ENCODE data around the gene RUNX2. TPM values are rescaled to one million over a fixed set of nuclear protein-coding genes. Genes with fewer than 3 reads are reported as not detected.

RUNX2 gene
- total and polyA plus RNA-seq, 8 donors, result 0.80 to 18.7 (median 2.7) TPM; not detected in 1

DNA sequence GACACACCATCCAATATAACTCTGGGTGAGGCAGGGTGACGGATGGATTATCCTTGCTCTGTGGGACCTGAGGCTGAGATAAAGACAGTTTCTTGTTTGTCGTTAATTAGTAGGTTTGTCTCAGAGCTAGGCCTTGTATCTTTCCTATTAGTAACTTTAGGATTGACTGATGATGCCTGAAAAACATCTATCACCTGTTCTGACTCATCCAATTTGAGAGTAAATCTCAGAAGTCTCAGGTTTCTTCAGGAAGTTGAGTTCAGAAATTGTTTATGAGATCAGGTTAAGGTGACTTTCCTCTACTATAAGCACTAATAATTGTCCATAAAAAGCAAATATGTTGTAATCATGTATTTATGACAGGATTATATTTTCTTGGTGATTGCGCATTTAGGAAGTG, 179.1 kb downstream of the RUNX2 start:
- no peaks in the 10 kb centered on the region for H3K27me3 ChIP-seq
- H3K9me3 ChIP-seq, result no peaks in the 10 kb centered on the region
- 85 to 96% (median 93%) methylated on average over 3 of the region's 3 CpGs for WGBS, 5 donors
- peaks cover 0 to 1% (median under 1%) of the 10 kb centered on the region in 4 donors for H3K36me3 ChIP-seq
- TF ChIP-seq, protein P1, sequence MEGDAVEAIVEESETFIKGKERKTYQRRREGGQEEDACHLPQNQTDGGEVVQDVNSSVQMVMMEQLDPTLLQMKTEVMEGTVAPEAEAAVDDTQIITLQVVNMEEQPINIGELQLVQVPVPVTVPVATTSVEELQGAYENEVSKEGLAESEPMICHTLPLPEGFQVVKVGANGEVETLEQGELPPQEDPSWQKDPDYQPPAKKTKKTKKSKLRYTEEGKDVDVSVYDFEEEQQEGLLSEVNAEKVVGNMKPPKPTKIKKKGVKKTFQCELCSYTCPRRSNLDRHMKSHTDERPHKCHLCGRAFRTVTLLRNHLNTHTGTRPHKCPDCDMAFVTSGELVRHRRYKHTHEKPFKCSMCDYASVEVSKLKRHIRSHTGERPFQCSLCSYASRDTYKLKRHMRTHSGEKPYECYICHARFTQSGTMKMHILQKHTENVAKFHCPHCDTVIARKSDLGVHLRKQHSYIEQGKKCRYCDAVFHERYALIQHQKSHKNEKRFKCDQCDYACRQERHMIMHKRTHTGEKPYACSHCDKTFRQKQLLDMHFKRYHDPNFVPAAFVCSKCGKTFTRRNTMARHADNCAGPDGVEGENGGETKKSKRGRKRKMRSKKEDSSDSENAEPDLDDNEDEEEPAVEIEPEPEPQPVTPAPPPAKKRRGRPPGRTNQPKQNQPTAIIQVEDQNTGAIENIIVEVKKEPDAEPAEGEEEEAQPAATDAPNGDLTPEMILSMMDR (IDR thresholded peaks at IDR 0.05), result no peak
- no peak overlapping the region for H3K27ac ChIP-seq
- DNase-seq, result no peak
- intact Hi-C loops (cut with DNase I; ENCODE audit: low total_unique reads), result no loop called here
- H3K4me3 ChIP-seq, result no peak overlapping the region
- peaks cover 8 to 18% (median 10%) of the 10 kb centered on the region in 4 donors for H3K4me1 ChIP-seq

DNA sequence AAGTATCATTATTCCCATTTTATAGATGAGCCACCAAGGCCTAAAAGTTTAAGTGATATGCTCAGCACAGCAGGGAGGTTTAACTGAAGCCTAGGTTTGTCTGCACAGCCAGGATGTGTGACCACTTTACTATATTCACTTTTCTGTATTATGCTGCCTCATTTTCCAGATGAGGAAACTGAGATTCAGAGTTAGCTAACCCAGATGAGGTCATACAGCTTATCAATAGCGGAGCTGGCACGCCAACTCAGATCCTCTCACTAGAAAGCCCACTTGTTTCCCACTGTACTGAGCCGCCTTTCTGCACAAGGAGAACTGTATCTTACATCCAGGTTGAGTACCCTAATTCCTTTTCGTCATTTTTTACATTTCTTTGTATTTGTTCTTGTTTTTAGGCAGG, 181.3 kb downstream of the RUNX2 start:
- TF ChIP-seq POLR2A (IDR thresholded peaks at IDR 0.05), result no peak
- no peak for TF ChIP-seq EP300 (IDR thresholded peaks at IDR 0.05)
- no peak for TF ChIP-seq POLR2AphosphoS5 (IDR thresholded peaks at IDR 0.05)
- TF ChIP-seq, protein P1 (IDR thresholded peaks at IDR 0.05), result no peak
- H3K27ac ChIP-seq, result no peak overlapping the region
- H3K4me3 ChIP-seq, result no peak overlapping the region
- H3K27me3 ChIP-seq, result no peaks in the 10 kb centered on the region
- WGBS, 5 donors, result 88 to 97% (median 96%) methylated on average over 4 of the region's 4 CpGs
- no peaks in the 10 kb centered on the region for H3K9me3 ChIP-seq
- no peak for DNase-seq
- intact Hi-C loops (cut with DNase I; ENCODE audit: low total_unique reads), result no loop called here
- peaks cover 8 to 18% (median 9%) of the 10 kb centered on the region in 4 donors for H3K4me1 ChIP-seq
- H3K36me3 ChIP-seq, result peaks cover 0 to 12% (median 7%) of the 10 kb centered on the region in 4 donors

DNA sequence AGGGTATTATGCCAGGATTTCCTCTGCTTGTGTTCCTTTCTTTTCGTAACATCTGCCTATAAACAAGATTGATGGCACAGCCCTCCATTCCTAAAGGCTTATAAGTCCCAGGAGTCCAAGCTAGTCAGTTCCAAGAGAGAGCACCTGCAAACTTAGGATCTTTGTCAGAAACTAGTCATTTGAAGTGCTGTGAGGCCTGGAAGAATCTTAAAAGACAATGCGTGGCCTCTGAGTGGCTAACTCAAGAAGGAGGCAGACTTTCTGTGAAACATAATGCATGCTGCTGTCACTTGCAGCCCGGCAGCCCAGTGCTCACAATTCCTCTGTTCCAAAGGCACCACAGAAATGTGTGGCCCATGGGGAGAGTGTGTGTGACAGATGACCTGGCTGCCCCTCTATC, 184.6 kb downstream of the RUNX2 start:
- Histone ChIP-seq H3K36me3 (peaks cover 0 to 12% (median 7%) of the 10 kb centered on the region in 4 donors), H3K4me1 (peaks cover 0 to 7% (median 0%) of the 10 kb centered on the region in 4 donors), H3K27ac (no peak overlapping the region), H3K27me3 (no peaks in the 10 kb centered on the region), H3K9me3 (no peaks in the 10 kb centered on the region), H3K4me3 (no peak overlapping the region)
- no peak for DNase-seq
- WGBS, 5 donors, result 91 to 97% (median 93%) methylated on average over 3 of the region's 3 CpGs
- no peak for TF ChIP-seq POLR2A (IDR thresholded peaks at IDR 0.05)
- no peak for TF ChIP-seq EP300 (IDR thresholded peaks at IDR 0.05)
- TF ChIP-seq, protein P1 (IDR thresholded peaks at IDR 0.05), result no peak
- TF ChIP-seq POLR2AphosphoS5 (IDR thresholded peaks at IDR 0.05), result no peak
- intact Hi-C loops (cut with DNase I; ENCODE audit: low total_unique reads), result no loop called here

DNA sequence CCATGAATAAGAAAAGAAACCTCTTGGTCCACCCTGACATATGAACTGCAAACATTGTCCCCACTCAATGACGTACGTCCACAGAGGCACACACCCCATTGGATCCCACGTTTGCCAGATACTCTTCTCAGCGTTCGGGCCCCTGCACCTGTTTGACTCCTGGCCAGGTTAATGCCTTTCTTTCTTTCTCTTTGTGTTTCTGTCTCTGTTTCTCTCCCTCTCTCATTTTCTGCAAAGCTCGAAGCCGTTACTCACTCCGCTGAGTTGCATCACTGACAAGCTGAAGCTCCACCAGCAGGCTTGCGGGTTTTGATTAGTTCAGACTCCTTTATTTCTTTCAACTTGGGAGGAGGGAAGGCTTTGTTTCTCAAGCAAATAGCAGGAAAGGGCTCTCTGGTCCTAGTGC, 185.1 kb downstream of the RUNX2 start:
- no peaks in the 10 kb centered on the region for H3K9me3 ChIP-seq
- WGBS, 5 donors, result 77 to 89% (median 85%) methylated on average over 9 of the region's 9 CpGs
- H3K36me3 ChIP-seq, result peaks cover 0 to 12% (median 7%) of the 10 kb centered on the region in 4 donors
- H3K4me3 ChIP-seq, result no peak overlapping the region
- no peak for DNase-seq
- H3K27ac ChIP-seq, result no peak overlapping the region
- peaks cover 0 to 7% (median 0%) of the 10 kb centered on the region in 4 donors for H3K4me1 ChIP-seq
- intact Hi-C loops (cut with DNase I; ENCODE audit: low total_unique reads), result no loop called here
- H3K27me3 ChIP-seq, result no peaks in the 10 kb centered on the region
- TF ChIP-seq EP300 (IDR thresholded peaks at IDR 0.05), result no peak
- TF ChIP-seq, protein P1 (IDR thresholded peaks at IDR 0.05), result no peak
- TF ChIP-seq POLR2A (IDR thresholded peaks at IDR 0.05), result no peak
- TF ChIP-seq POLR2AphosphoS5 (IDR thresholded peaks at IDR 0.05), result no peak

All from stomach (tissue), 9 donors.